IPS-18a (cell line): ENCODE results near the gene ANKRD61.
A peak's percentile ranks its signal among the peaks of the same experiment; 100 is the strongest.
"Not testable (repeated sequence)": the region's sequence is repeated elsewhere in the genome, so short reads cannot be mapped to it uniquely, and the experiment has no call there.

Experiments
- H3K27ac ChIP-seq: one replicate; pipeline ENCODE4 v1.5.1; 2013; ENCODE audit warnings: low read length
- H3K27me3 ChIP-seq: one replicate; pipeline ENCODE4 v1.6.1; 2013; ENCODE audit warnings: mild to moderate bottlenecking, low read length; ENCODE audit not compliant: control insufficient read depth, insufficient read depth
- H3K36me3 ChIP-seq: one replicate; pipeline ENCODE4 v1.6.1; 2013; ENCODE audit warnings: low read depth, low read length; ENCODE audit not compliant: control insufficient read depth
- H3K4me1 ChIP-seq: one replicate; pipeline ENCODE4 v1.6.1; 2013; ENCODE audit warnings: low read depth, low read length; ENCODE audit not compliant: control insufficient read depth
- H3K4me3 ChIP-seq: one replicate; pipeline ENCODE4 v1.5.1; 2013; ENCODE audit warnings: low read length
- H3K9ac ChIP-seq: one replicate; pipeline ENCODE4 v1.6.1; 2013; ENCODE audit warnings: mild to moderate bottlenecking, low read length, moderate library complexity
- H3K9me3 ChIP-seq: one replicate; pipeline ENCODE4 v1.6.1; 2013; ENCODE audit warnings: low read depth, low read length; ENCODE audit not compliant: control insufficient read depth

ANKRD61 gene

GRCh38 chr7:6035165-6035564 lies 4.0 kb downstream of the ANKRD61 start:
- Histone ChIP-seq H3K36me3 (peaks cover 70% of the 10 kb centered on the region), H3K9ac (no peak overlapping the region), H3K4me3 (no peak overlapping the region)

GRCh38 chr7:6035686-6036085 lies 4.5 kb downstream of the ANKRD61 start:
- no peak overlapping the region for H3K4me3 ChIP-seq
- peaks cover 74% of the 10 kb centered on the region for H3K36me3 ChIP-seq
- H3K4me1 ChIP-seq: no peaks in the 10 kb centered on the region
- H3K27ac ChIP-seq: no peak overlapping the region
- H3K9ac ChIP-seq: no peak overlapping the region
- no peaks in the 10 kb centered on the region for H3K27me3 ChIP-seq
- H3K9me3 ChIP-seq: no peaks in the 10 kb centered on the region

More at GRCh38 chr7:6035165-6035564, 4.0 kb downstream of the ANKRD61 start:
- Histone ChIP-seq H3K27ac (no peak overlapping the region), H3K27me3 (no peaks in the 10 kb centered on the region), H3K4me1 (no peaks in the 10 kb centered on the region), H3K9me3 (no peaks in the 10 kb centered on the region)

GRCh38 chr7:6049780-6050179 lies 18.6 kb downstream of the ANKRD61 start:
- no peaks in the 10 kb centered on the region for H3K4me1 ChIP-seq
- H3K9me3 ChIP-seq: no peaks in the 10 kb centered on the region
- no peak overlapping the region for H3K27ac ChIP-seq
- no peak overlapping the region for H3K4me3 ChIP-seq
- H3K27me3 ChIP-seq: no peaks in the 10 kb centered on the region
- peaks cover 54% of the 10 kb centered on the region for H3K36me3 ChIP-seq
- H3K9ac ChIP-seq: no peak overlapping the region

- H3K9me3 ChIP-seq, H3K4me1 ChIP-seq, H3K27ac ChIP-seq, H3K4me3 ChIP-seq, H3K27me3 ChIP-seq, H3K9ac ChIP-seq: not testable (repeated sequence)
- peaks cover 43% of the 10 kb centered on the region for H3K36me3 ChIP-seq
Observed at GRCh38 chr7:6051185-6051584, 20.0 kb downstream of the ANKRD61 start.

GRCh38 chr7:6056616-6057015 lies 25.4 kb downstream of the ANKRD61 start:
- H3K27ac ChIP-seq: no peak overlapping the region
- H3K36me3 ChIP-seq: peaks cover 10% of the 10 kb centered on the region
- no peaks in the 10 kb centered on the region for H3K4me1 ChIP-seq
- H3K27me3 ChIP-seq: no peaks in the 10 kb centered on the region
- H3K9me3 ChIP-seq: no peaks in the 10 kb centered on the region
- H3K9ac ChIP-seq: no peak overlapping the region
- H3K4me3 ChIP-seq: no peak overlapping the region

GRCh38 chr7:6057316-6058129 lies 26.3 kb downstream of the ANKRD61 start:
- H3K9me3 ChIP-seq: no peaks in the 10 kb centered on the region
- no peak overlapping the region for H3K27ac ChIP-seq
- H3K4me1 ChIP-seq: no peaks in the 10 kb centered on the region
- peak overlapping the region; percentile 82 for H3K9ac ChIP-seq
- H3K36me3 ChIP-seq: peaks cover 10% of the 10 kb centered on the region
- H3K27me3 ChIP-seq: no peaks in the 10 kb centered on the region
- peak overlapping the region; percentile 83 for H3K4me3 ChIP-seq

GRCh38 chr7:6059941-6060340 lies 28.8 kb downstream of the ANKRD61 start:
- not testable (repeated sequence) for H3K4me1 ChIP-seq, H3K27me3 ChIP-seq, H3K9ac ChIP-seq, H3K36me3 ChIP-seq, H3K27ac ChIP-seq, H3K4me3 ChIP-seq, H3K9me3 ChIP-seq

- Histone ChIP-seq H3K27ac (no peak overlapping the region), H3K4me3 (no peak overlapping the region), H3K4me1 (no peaks in the 10 kb centered on the region), H3K9me3 (no peaks in the 10 kb centered on the region), H3K36me3 (no peaks in the 10 kb centered on the region), H3K9ac (no peak overlapping the region), H3K27me3 (no peaks in the 10 kb centered on the region)
Observed at GRCh38 chr7:6071406-6071805, 40.2 kb downstream of the ANKRD61 start.

GRCh38 chr7:6074612-6075380 lies 43.6 kb downstream of the ANKRD61 start:
- Histone ChIP-seq H3K4me3 (no peak overlapping the region), H3K27ac (no peak overlapping the region), H3K9ac (no peak overlapping the region), H3K4me1 (no peaks in the 10 kb centered on the region), H3K27me3 (no peaks in the 10 kb centered on the region), H3K9me3 (no peaks in the 10 kb centered on the region), H3K36me3 (no peaks in the 10 kb centered on the region)

GRCh38 chr7:6078548-6078947 lies 47.4 kb downstream of the ANKRD61 start:
- no peak overlapping the region for H3K9ac ChIP-seq
- H3K9me3 ChIP-seq: no peaks in the 10 kb centered on the region
- H3K27ac ChIP-seq: no peak overlapping the region
- no peaks in the 10 kb centered on the region for H3K27me3 ChIP-seq
- H3K4me1 ChIP-seq: no peaks in the 10 kb centered on the region
- no peak overlapping the region for H3K4me3 ChIP-seq
- H3K36me3 ChIP-seq: no peaks in the 10 kb centered on the region

- H3K27ac ChIP-seq, H3K9me3 ChIP-seq, H3K9ac ChIP-seq, H3K4me3 ChIP-seq, H3K4me1 ChIP-seq, H3K36me3 ChIP-seq, H3K27me3 ChIP-seq: not testable (repeated sequence)
Observed at GRCh38 chr7:6083047-6083446, 51.9 kb downstream of the ANKRD61 start.
